ENCODE results near the gene TLK2. TPM values are rescaled to one million over a fixed set of nuclear protein-coding genes. Genes with fewer than 3 reads are reported as not detected.

Gene TLK2
- total RNA-seq, 1 donor from 2014 or later: 34.5 TPM

- peaks cover 19% of the 10 kb centered on the region for H3K4me1 ChIP-seq
- peak overlapping the region; percentile 25 for H3K27ac ChIP-seq (replicated peaks)
- H3K9me3 ChIP-seq (replicated peaks): no peaks in the 10 kb centered on the region
- H3K27me3 ChIP-seq (ENCODE audit: low read depth): no peaks in the 10 kb centered on the region
- no peak for TF ChIP-seq CTCF (IDR thresholded peaks at IDR 0.05; ENCODE audit: borderline replicate concordance)
- H3K4me3 ChIP-seq: no peak overlapping the region
- DNase-seq: no peak
- intact Hi-C loops (cut with micrococcal nuclease): no loop called here
- H3K36me3 ChIP-seq: peaks cover 18% of the 10 kb centered on the region
Observed at GRCh38 chr17:62619417-62620155, 141.0 kb downstream of the TLK2 start.

- peaks cover 7% of the 10 kb centered on the region for H3K27me3 ChIP-seq (ENCODE audit: low read depth)
- intact Hi-C loops (cut with micrococcal nuclease): no loop called here
- no peak for DNase-seq
- no peak overlapping the region for H3K27ac ChIP-seq (replicated peaks)
- peaks cover 1% of the 10 kb centered on the region for H3K36me3 ChIP-seq
- no peak overlapping the region for H3K4me3 ChIP-seq
- no peak for TF ChIP-seq CTCF (IDR thresholded peaks at IDR 0.05; ENCODE audit: borderline replicate concordance)
- H3K4me1 ChIP-seq: peaks cover 29% of the 10 kb centered on the region
- H3K9me3 ChIP-seq (replicated peaks): no peaks in the 10 kb centered on the region
Observed at GRCh38 chr17:62621223-62621622, 142.6 kb downstream of the TLK2 start.

GRCh38 chr17:62625184-62625869 lies 146.7 kb downstream of the TLK2 start:
- intact Hi-C loops (cut with micrococcal nuclease): no loop called here
- peak overlapping the region; percentile 89 for H3K27ac ChIP-seq (replicated peaks)
- TF ChIP-seq CTCF (IDR thresholded peaks at IDR 0.05; ENCODE audit: borderline replicate concordance): no peak
- no peaks in the 10 kb centered on the region for H3K9me3 ChIP-seq (replicated peaks)
- H3K27me3 ChIP-seq (ENCODE audit: low read depth): peaks cover 48% of the 10 kb centered on the region
- H3K4me1 ChIP-seq: peaks cover 35% of the 10 kb centered on the region
- no peak for DNase-seq
- H3K36me3 ChIP-seq: no peaks in the 10 kb centered on the region
- H3K4me3 ChIP-seq: no peak overlapping the region

- Histone ChIP-seq H3K27ac (replicated peaks) (peak overlapping the region; percentile 89), H3K9me3 (replicated peaks) (no peaks in the 10 kb centered on the region), H3K4me3 (no peak overlapping the region), H3K4me1 (peaks cover 35% of the 10 kb centered on the region), H3K36me3 (no peaks in the 10 kb centered on the region), H3K27me3 (ENCODE audit: low read depth) (peaks cover 53% of the 10 kb centered on the region)
- no peak for DNase-seq
- no peak for TF ChIP-seq CTCF (IDR thresholded peaks at IDR 0.05; ENCODE audit: borderline replicate concordance)
- intact Hi-C loops (cut with micrococcal nuclease): no loop called here
Observed at GRCh38 chr17:62625870-62626200, 147.2 kb downstream of the TLK2 start.

- no peak for TF ChIP-seq CTCF (IDR thresholded peaks at IDR 0.05; ENCODE audit: borderline replicate concordance)
- intact Hi-C loops (cut with micrococcal nuclease): no loop called here
- H3K4me3 ChIP-seq: peak overlapping the region; percentile 68
- H3K27ac ChIP-seq (replicated peaks): peak overlapping the region; percentile 89
- H3K27me3 ChIP-seq (ENCODE audit: low read depth): peaks cover 63% of the 10 kb centered on the region
- no peaks in the 10 kb centered on the region for H3K36me3 ChIP-seq
- H3K4me1 ChIP-seq: peaks cover 35% of the 10 kb centered on the region
- DNase-seq: peak; percentile 67
- H3K9me3 ChIP-seq (replicated peaks): no peaks in the 10 kb centered on the region
Observed at GRCh38 chr17:62626719-62627218, 148.1 kb downstream of the TLK2 start.

All from left ventricle myocardium inferior (tissue), 1 donor.